Cardiac muscle cell (in vitro differentiated cells and primary cell): ENCODE results near the gene TMEM259. TPM values are rescaled to one million over a fixed set of nuclear protein-coding genes. Genes with fewer than 3 reads are reported as not detected.

Experiments used
- DNase-seq, 2 donors: peaks; one replicate each; pipeline versions ENCODE4 v3.0.0 to v3.0.0-alpha.2; 2010 to 2017; ENCODE audit warnings: low read depth in 1 of 2, low spot score in 1 of 2
- H3K27ac ChIP-seq: fragments of 200-600 bp; sonication (generic); 2 replicates; pipeline ENCODE4 v1.5.1; 2016
- H3K27me3 ChIP-seq: fragments of 200-600 bp; sonication (generic); 2 replicates; pipeline ENCODE4 v1.6.0; 2016; ENCODE audit warnings: control low read depth
- H3K36me3 ChIP-seq: fragments of 200-600 bp; sonication (generic); 2 replicates; pipeline ENCODE4 v1.5.1; 2016; ENCODE audit warnings: control low read depth
- H3K4me1 ChIP-seq: fragments of 200-600 bp; sonication (generic); 2 replicates; pipeline ENCODE4 v1.8.1; 2017; ENCODE audit warnings: low read depth, mild to moderate bottlenecking, mixed run types
- H3K4me3 ChIP-seq: fragments of 200-600 bp; sonication (generic); 2 replicates; pipeline ENCODE4 v1.5.1; 2016; ENCODE audit warnings: mild to moderate bottlenecking
- H3K9me3 ChIP-seq: fragments of 200-600 bp; sonication (generic); 2 replicates; pipeline ENCODE4 v1.5.1; 2017; ENCODE audit warnings: low read depth, mild to moderate bottlenecking, control low read depth
- CTCF ChIP-seq: IDR thresholded peaks from 2 replicates; pipeline ENCODE4 v1.5.1; 2012; ENCODE audit warnings: low read depth, mild to moderate bottlenecking, low read length
- polyA plus RNA-seq: library from polyadenylated mRNA; unstranded; fragments of >200 nt; fragmentation: Nextera tagmentation; extraction: Ambion mirVana; gene quantifications from 2 replicates; pipeline ENCODE4 v1.2.1, GENCODE V29; 2016
- total RNA-seq: library from RNA; depleted of rRNA; stranded (reverse); fragments of >200 nt; gene quantifications from 2 replicates; pipeline ENCODE4 v1.2.3, GENCODE V29; 2016

TMEM259 gene
- total and polyA plus RNA-seq, 2 experiments from 2014 or later: 370 to 403 TPM

- Histone ChIP-seq H3K9me3 (no peaks in the 10 kb centered on the region), H3K27me3 (no peaks in the 10 kb centered on the region), H3K4me3 (no peak overlapping the region), H3K4me1 (no peaks in the 10 kb centered on the region), H3K36me3 (peaks cover 3% of the 10 kb centered on the region), H3K27ac (no peak overlapping the region)
- no peak for TF ChIP-seq CTCF
- no peak for DNase-seq
Observed at GRCh38 chr19:1053176-1054101, 32.5 kb upstream of the TMEM259 start.

GRCh38 chr19:1052349-1052975, 31.5 kb upstream of the TMEM259 start:
- H3K4me1 ChIP-seq: no peaks in the 10 kb centered on the region
- H3K27me3 ChIP-seq: no peaks in the 10 kb centered on the region
- H3K27ac ChIP-seq: no peak overlapping the region
- no peaks in the 10 kb centered on the region for H3K9me3 ChIP-seq
- peaks cover 3% of the 10 kb centered on the region for H3K36me3 ChIP-seq
- DNase-seq: no peak
- H3K4me3 ChIP-seq: no peak overlapping the region
- TF ChIP-seq CTCF: no peak

- Histone ChIP-seq H3K27me3 (no peaks in the 10 kb centered on the region), H3K9me3 (no peaks in the 10 kb centered on the region), H3K36me3 (peaks cover 3% of the 10 kb centered on the region), H3K27ac (no peak overlapping the region), H3K4me3 (no peak overlapping the region), H3K4me1 (no peaks in the 10 kb centered on the region)
- DNase-seq: no peak
- no peak for TF ChIP-seq CTCF
Observed at GRCh38 chr19:1051791-1052190, 30.9 kb upstream of the TMEM259 start.

GRCh38 chr19:1050989-1051788, 30.3 kb upstream of the TMEM259 start:
- Histone ChIP-seq H3K36me3 (peaks cover 3% of the 10 kb centered on the region), H3K4me1 (no peaks in the 10 kb centered on the region), H3K4me3 (no peak overlapping the region), H3K9me3 (no peaks in the 10 kb centered on the region), H3K27me3 (no peaks in the 10 kb centered on the region), H3K27ac (no peak overlapping the region)
- no peak for TF ChIP-seq CTCF
- DNase-seq: no peak

- H3K4me3 ChIP-seq: no peak overlapping the region
- no peaks in the 10 kb centered on the region for H3K4me1 ChIP-seq
- DNase-seq: no peak
- no peaks in the 10 kb centered on the region for H3K9me3 ChIP-seq
- no peaks in the 10 kb centered on the region for H3K27me3 ChIP-seq
- peaks cover 3% of the 10 kb centered on the region for H3K36me3 ChIP-seq
- TF ChIP-seq CTCF: no peak
- H3K27ac ChIP-seq: no peak overlapping the region
Observed at GRCh38 chr19:1049800-1050199, 28.9 kb upstream of the TMEM259 start.
